B cell (primary cell): ENCODE results near the gene GPC3. TPM values are rescaled to one million over a fixed set of nuclear protein-coding genes. Genes with fewer than 3 reads are reported as not detected.

Source experiments
- ATAC-seq: fragments of 200-7000 bp; cut with Tn5 transposase; one replicate; pipeline ENCODE4 v1.10.0; 2021; ENCODE audit warnings: low read depth, mild to moderate bottlenecking, moderate number of reproducible peaks, moderate library complexity
- CTCF ChIA-PET: fragments of 350-600 bp; sonication (Branson Sonifier 250); formaldehyde crosslinking; loops from one replicate; lab custom pipeline; 2021; ENCODE audit warnings: antibody characterized with exemption, inconsistent platforms; lab: Charles Lee
- POLR2A ChIA-PET: fragments of 350-600 bp; sonication (Branson Sonifier 250); formaldehyde crosslinking; loops from one replicate; lab custom pipeline; 2021; ENCODE audit warnings: antibody characterized with exemption; lab: Charles Lee
- DNase-seq: peaks from one replicate; pipeline ENCODE4 v3.0.0; 2013
- H2AFZ ChIP-seq: 2 replicates; pipeline ENCODE4 v1.6.1; 2012; ENCODE audit warnings: mild to moderate bottlenecking, low read depth, low read length; ENCODE audit not compliant: insufficient read depth, poor library complexity, severe bottlenecking
- H3K27ac ChIP-seq, 2 donors: 1 replicate in 1 of 2; 2 replicates in 1 of 2; pipeline ENCODE4 v1.5.1; 2012 to 2013; ENCODE audit warnings: low read length in 2 of 2, mild to moderate bottlenecking in 2 of 2, moderate library complexity in 1 of 2
- H3K27me3 ChIP-seq, 4 experiments: fragments of 200-600 bp in 1 of 4; sonication (generic) in 1 of 4; replicated peaks in 1 of 4; 1 replicate in 2 of 4; 2 replicates in 2 of 4; pipeline versions ENCODE4 v1.6.1 to v1.7.0; 2013 to 2016; ENCODE audit warnings: low read length in 3 of 4, mild to moderate bottlenecking in 2 of 4, mixed read lengths in 1 of 4, moderate library complexity in 1 of 4; ENCODE audit not compliant: insufficient read depth in 4 of 4, control insufficient read depth in 3 of 4; ENCODE audit errors: control extremely low read depth in 1 of 4
- H3K36me3 ChIP-seq, 2 experiments: replicated peaks in 1 of 2; 1 replicate in 1 of 2; 2 replicates in 1 of 2; pipeline versions ENCODE4 v1.6.1 to v1.7.1; 2013; ENCODE audit warnings: low read length in 1 of 2; ENCODE audit not compliant: insufficient read depth in 2 of 2, control insufficient read depth in 1 of 2; ENCODE audit errors: control extremely low read depth in 1 of 2, extremely low read depth in 1 of 2
- H3K4me1 ChIP-seq, 2 donors: fragments of 200-600 bp in 1 of 2; sonication (generic) in 1 of 2; 1 replicate in 1 of 2; 2 replicates in 1 of 2; pipeline versions ENCODE4 v1.5.1 to v1.6.1; 2013 to 2017; ENCODE audit warnings: low read length in 2 of 2; ENCODE audit not compliant: control insufficient read depth in 2 of 2, insufficient read depth in 2 of 2
- H3K4me2 ChIP-seq: replicated peaks from 2 replicates; pipeline ENCODE3; 2012; ENCODE audit warnings: mild to moderate bottlenecking, low read depth, low read length; ENCODE audit not compliant: poor library complexity, severe bottlenecking
- H3K4me3 ChIP-seq, 5 experiments: fragments of 200-600 bp in 1 of 5; sonication (generic) in 1 of 5; 1 replicate in 3 of 5; 2 replicates in 2 of 5; pipeline versions ENCODE4 v1.5.1 to v1.7.0; 2011 to 2016; ENCODE audit warnings: low read length in 4 of 5, mild to moderate bottlenecking in 4 of 5, low read depth in 2 of 5, control low read depth in 1 of 5, moderate library complexity in 1 of 5; ENCODE audit not compliant: insufficient read depth in 1 of 5; ENCODE audit errors: control extremely low read depth in 1 of 5, extremely low read depth in 1 of 5
- H3K79me2 ChIP-seq: fragments of 200-600 bp; sonication (generic); one replicate; pipeline ENCODE4 v1.6.0; 2016; ENCODE audit warnings: low read length; ENCODE audit not compliant: control insufficient read depth, insufficient read depth
- H3K9ac ChIP-seq: fragments of 200-600 bp; sonication (generic); 2 replicates; pipeline ENCODE4 v1.6.1; 2017; ENCODE audit warnings: mild to moderate bottlenecking, low read length, moderate library complexity
- H3K9me3 ChIP-seq, 3 donors: one replicate each; pipeline versions ENCODE4 v1.6.1 to v1.7.1; 2013; ENCODE audit warnings: low read length in 2 of 3; ENCODE audit not compliant: control insufficient read depth in 2 of 3, insufficient read depth in 1 of 3; ENCODE audit errors: control extremely low read depth in 1 of 3
- H4K20me1 ChIP-seq: 2 replicates; pipeline ENCODE4 v1.6.0; 2012; ENCODE audit warnings: mild to moderate bottlenecking, low read length; ENCODE audit not compliant: insufficient read depth, control insufficient read depth, poor library complexity, severe bottlenecking
- H3K27ac Mint-ChIP-seq: one replicate; pipeline ENCODE4 v1.8.0; 2021; ENCODE audit warnings: mixed read lengths
- H3K27me3 Mint-ChIP-seq: one replicate; pipeline ENCODE4 v1.8.0; 2021; ENCODE audit warnings: mixed read lengths
- H3K4me1 Mint-ChIP-seq: one replicate; pipeline ENCODE4 v1.8.0; 2021; ENCODE audit warnings: mixed read lengths
- H3K4me3 Mint-ChIP-seq: one replicate; pipeline ENCODE4 v1.8.0; 2021; ENCODE audit warnings: mixed read lengths
- H3K9me3 Mint-ChIP-seq: one replicate; pipeline ENCODE4 v1.8.0; 2022; ENCODE audit warnings: mixed read lengths; ENCODE audit not compliant: insufficient read depth
- CTCF ChIP-seq: fragments of 200-600 bp; IDR thresholded peaks from one replicate; pipeline ENCODE4 v1.8.0; 2022; ENCODE audit warnings: antibody characterized with exemption, mild to moderate bottlenecking
- EZH2 ChIP-seq: IDR thresholded peaks from 2 replicates; pipeline ENCODE4 v1.6.1; 2012; ENCODE audit warnings: borderline replicate concordance, low read depth, mild to moderate bottlenecking, moderate library complexity, low read length; ENCODE audit not compliant: insufficient read depth, poor library complexity, severe bottlenecking
- intact Hi-C: fragments of 100-400 bp; cut with micrococcal nuclease; formaldehyde crosslinking; loops from one replicate; pipeline ENCODE4 v1.10.0; 2022
- polyA plus RNA-seq: library from polyadenylated mRNA; depleted of rRNA; stranded (reverse); fragments of >200 nt; gene quantifications from 2 replicates; pipeline ENCODE4 v1.2.3, GENCODE V29; 2012
- total RNA-seq, 2 donors: library from RNA; stranded (reverse); fragments of 120-200 nt in 1 of 2; gene quantifications; 1 replicate in 1 of 2; 2 replicates in 1 of 2; pipeline versions ENCODE4 v1.2.3 to v1.2.4, GENCODE V29; 2013 to 2022

Gene GPC3
- total and polyA plus RNA-seq, 2 donors (not counting 1 experiment from before 2014, with no cell fraction given) = not detected

- no peaks in the 10 kb centered on the region for H3K9me3 Mint-ChIP-seq
- Histone ChIP-seq H3K79me2 (no peaks in the 10 kb centered on the region), H3K36me3 (no peaks in the 10 kb centered on the region), H3K27ac (no peak overlapping the region), H3K4me2 (no peak overlapping the region), H3K4me3 (no peak overlapping the region), H3K27me3 (no peaks in the 10 kb centered on the region), H3K9ac (no peak overlapping the region), H3K9me3 (peaks cover 0 to under 1% (median 0%) of the 10 kb centered on the region in 3 donors), H3K4me1 (no peaks in the 10 kb centered on the region), H4K20me1 (no peaks in the 10 kb centered on the region), H2AFZ (no peak overlapping the region)
- DNase-seq (no peak), ATAC-seq (no peak)
- H3K27ac Mint-ChIP-seq = no peak overlapping the region
- no peaks in the 10 kb centered on the region for H3K27me3 Mint-ChIP-seq
- no peaks in the 10 kb centered on the region for H3K4me1 Mint-ChIP-seq
- H3K4me3 Mint-ChIP-seq = no peak overlapping the region
- intact Hi-C loops = no loop called here
- ChIA-PET CTCF (no interaction called here), POLR2A (no interaction called here)
- no peak for TF ChIP-seq CTCF
- TF ChIP-seq EZH2 = no peak
Measured at GRCh38 chrX:133549295-133549933, 436.0 kb downstream of the GPC3 start.

GRCh38 chrX:133546441-133546840 is 439.0 kb downstream of the GPC3 start:
- Mint-ChIP-seq H3K4me3 (no peak overlapping the region), H3K27me3 (no peaks in the 10 kb centered on the region)
- intact Hi-C loops = no loop called here

More at GRCh38 chrX:133546441-133546840, 439.0 kb downstream of the GPC3 start:
- Histone ChIP-seq H3K27me3 (no peaks in the 10 kb centered on the region), H3K27ac (no peak overlapping the region), H3K79me2 (no peaks in the 10 kb centered on the region), H4K20me1 (no peaks in the 10 kb centered on the region), H3K9me3 (no peaks in the 10 kb centered on the region), H3K4me2 (no peak overlapping the region), H2AFZ (no peak overlapping the region), H3K4me1 (no peaks in the 10 kb centered on the region), H3K4me3 (no peak overlapping the region), H3K36me3 (no peaks in the 10 kb centered on the region), H3K9ac (no peak overlapping the region)
- ATAC-seq = no peak
- Mint-ChIP-seq H3K9me3 (no peaks in the 10 kb centered on the region), H3K4me1 (no peaks in the 10 kb centered on the region), H3K27ac (no peak overlapping the region)
- CTCF ChIA-PET = no interaction called here
- no peak for TF ChIP-seq EZH2
- DNase-seq = no peak
- POLR2A ChIA-PET = no interaction called here
